Measurements from ENCODE around the gene LRRC4C.

LRRC4C gene

GRCh38 chr11:41459465-41460401, at the start of gene LRRC4C:
Gene LRRC4C, minus strand, starts transcription at chr11:41459652.
- intact Hi-C loops (cut with DNase I): no loop called here
- peak; percentile 11 to 76 (median 38) for DNase-seq

DNA sequence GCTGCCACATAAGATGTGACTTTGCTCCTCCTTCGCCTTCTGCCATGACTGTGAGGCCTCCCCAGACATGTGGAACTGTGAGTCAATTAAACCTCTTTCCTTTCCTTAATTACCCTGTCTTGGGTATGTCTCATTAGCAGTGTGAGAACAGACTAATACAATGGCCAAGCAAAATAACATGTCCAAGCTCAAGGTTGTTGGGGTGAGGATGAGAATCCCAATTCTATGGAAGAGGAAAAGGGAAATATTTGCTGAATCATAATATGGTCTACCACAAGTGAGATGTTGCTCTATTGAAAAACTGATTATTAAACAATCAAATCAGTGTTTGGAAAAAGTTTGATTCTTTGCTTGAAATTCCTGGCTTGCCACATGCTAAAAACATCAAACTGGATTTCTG, 48.7 kb upstream of the LRRC4C start:
- intact Hi-C loops (cut with DNase I): no loop called here
- no peak for DNase-seq

DNA sequence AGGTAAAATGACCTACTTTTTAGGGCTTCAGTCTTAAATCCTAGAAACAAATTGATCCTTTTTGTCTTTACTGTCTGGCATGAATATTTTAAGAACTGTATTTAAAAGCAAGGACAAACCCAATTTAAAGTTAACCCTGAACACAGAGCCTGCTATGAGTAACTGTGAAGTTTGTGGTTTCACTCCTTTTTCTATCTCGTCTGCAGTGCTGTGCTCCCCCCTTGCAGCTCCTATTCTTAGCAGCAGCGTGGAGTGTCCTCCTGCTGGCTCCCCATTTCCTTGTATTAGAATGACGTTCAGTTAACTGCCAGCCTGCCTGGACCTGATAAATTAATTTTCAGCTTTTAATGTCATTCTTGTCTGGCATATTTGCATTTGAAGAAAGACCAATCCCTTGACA, 40.0 kb upstream of the LRRC4C start:
- intact Hi-C loops (cut with DNase I): no loop called here
- no peak for DNase-seq

GRCh38 chr11:41498726-41499125, 39.3 kb upstream of the LRRC4C start:
- intact Hi-C loops (cut with DNase I): no loop called here
- DNase-seq: peak in 1 of 42 donors; percentile 9

DNA sequence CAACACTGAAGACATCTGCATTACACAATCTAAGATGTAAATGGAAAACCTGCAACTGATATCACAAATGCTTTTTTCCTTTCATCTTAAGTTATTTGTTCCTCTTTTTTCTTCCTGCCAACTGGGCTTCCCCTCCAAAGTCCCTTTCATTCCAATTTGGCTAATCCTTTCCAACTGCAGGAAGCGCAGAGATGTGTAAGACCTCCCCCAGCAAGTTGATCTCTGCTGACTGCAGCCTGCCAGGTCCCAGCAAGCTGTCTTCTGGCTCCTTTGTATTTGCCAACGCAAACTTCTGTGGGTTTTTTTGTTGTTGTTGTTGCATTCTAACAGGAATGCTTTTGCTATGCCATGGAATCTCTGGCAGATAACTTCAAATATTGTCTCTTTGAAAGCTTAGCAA, 38.5 kb upstream of the LRRC4C start:
- peak in 1 of 42 donors; percentile 38 for DNase-seq
- intact Hi-C loops (cut with DNase I): no loop called here

DNA sequence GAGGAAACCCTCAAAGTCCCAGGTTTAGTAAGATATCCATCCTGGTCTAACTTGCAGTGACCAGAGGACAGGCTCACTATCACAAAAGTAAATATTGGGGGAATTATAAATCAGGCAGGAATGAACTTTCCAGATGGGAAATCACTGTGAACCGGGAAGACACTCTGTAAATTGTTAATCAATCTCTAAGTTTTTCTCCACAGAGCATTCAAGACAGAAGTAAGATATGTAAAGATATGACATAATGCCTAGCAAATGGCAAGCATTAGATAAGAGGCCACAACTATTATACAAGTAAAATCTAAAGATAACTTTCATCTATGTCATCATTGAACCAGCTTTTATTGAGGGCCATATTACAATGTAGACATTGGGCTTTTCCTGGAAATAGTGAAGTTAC, 35.3 kb upstream of the LRRC4C start:
- no peak for DNase-seq
- intact Hi-C loops (cut with DNase I): no loop called here

GRCh38 chr11:41486424-41486823, 27.0 kb upstream of the LRRC4C start:
- intact Hi-C loops (cut with DNase I): no loop called here
- peak in 1 of 42 donors; percentile 45 for DNase-seq

DNA sequence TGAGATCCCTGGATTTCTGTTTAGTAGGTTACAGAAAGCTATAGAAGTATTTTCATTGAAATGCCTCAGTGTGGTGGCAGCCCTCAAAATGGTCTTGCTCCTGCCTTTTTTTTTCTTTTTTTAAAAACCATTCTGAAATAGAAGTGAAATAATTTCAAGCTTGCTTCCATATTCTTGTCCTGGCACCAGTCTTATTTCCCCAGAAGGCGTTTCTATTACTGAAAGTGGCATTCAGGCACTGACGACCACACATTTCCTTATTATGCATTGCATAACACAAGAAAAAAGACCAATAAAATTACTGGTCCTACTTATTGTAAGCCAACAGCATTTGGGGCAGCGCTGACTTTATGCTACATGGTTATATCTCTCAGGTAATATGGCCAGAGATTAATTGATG, 24.5 kb upstream of the LRRC4C start:
- no peak for DNase-seq
- intact Hi-C loops (cut with DNase I): no loop called here

GRCh38 chr11:41479179-41479578, 19.7 kb upstream of the LRRC4C start:
- DNase-seq: no peak
- intact Hi-C loops (cut with DNase I): no loop called here

DNA sequence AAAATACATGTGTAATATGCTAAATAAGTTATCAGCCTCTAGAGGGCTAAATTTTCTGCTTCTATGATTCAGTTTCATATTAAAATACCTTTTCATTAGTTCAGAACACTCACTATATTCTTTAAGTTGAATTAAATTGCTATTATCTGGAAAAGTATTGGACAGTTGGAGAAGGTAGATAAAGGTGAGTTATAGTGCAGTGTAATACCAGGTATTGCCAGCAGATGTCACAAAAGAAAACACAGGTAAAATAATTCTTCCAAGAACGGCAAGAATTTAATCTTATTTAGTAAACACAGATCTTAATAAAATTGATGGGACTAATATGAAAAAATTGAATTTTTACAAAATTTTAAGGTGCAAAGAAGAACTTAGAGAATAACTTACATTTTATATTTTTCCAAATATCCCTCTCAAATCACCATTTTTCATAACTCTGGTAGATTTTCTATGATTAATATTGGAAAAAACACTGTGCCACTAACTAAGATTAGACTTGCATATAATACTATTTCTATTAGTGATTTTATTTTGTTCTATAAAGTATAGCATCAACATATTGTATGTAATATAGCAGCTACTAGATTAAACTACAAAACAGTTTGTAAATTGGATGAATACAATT, 1.7 kb upstream of the LRRC4C start:
- intact Hi-C loops (cut with DNase I): no loop called here
- DNase-seq: peak in 2 of 42 donors; percentile 6 to 34

DNA sequence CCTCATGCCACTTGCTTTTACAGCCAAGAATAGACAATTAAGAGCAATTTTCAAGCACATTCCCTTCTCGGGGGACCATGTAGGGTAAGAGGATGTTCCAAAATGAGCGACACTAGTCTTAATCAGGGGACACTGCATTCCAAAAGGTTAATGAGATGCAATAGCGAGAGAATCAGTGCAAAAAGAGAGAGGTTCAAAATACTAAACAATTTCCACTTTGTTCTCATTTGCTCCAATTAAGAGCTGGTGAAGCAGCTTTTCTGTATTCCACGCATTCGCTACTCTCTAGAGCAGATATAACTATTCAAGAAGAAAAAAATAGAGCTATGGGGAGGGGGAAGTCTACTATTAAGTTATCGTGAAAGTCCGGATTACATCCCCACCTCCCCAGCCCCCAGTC, 811 bp downstream of the LRRC4C start:
- DNase-seq: peak in 17 of 42 donors; percentile 7 to 52 (median 17)
- intact Hi-C loops (cut with DNase I): no loop called here

- DNase-seq: no peak
- intact Hi-C loops (cut with DNase I): no loop called here
These were observed 1.3 kb downstream of the LRRC4C start for GRCh38 chr11:41458154-41458553.

DNA sequence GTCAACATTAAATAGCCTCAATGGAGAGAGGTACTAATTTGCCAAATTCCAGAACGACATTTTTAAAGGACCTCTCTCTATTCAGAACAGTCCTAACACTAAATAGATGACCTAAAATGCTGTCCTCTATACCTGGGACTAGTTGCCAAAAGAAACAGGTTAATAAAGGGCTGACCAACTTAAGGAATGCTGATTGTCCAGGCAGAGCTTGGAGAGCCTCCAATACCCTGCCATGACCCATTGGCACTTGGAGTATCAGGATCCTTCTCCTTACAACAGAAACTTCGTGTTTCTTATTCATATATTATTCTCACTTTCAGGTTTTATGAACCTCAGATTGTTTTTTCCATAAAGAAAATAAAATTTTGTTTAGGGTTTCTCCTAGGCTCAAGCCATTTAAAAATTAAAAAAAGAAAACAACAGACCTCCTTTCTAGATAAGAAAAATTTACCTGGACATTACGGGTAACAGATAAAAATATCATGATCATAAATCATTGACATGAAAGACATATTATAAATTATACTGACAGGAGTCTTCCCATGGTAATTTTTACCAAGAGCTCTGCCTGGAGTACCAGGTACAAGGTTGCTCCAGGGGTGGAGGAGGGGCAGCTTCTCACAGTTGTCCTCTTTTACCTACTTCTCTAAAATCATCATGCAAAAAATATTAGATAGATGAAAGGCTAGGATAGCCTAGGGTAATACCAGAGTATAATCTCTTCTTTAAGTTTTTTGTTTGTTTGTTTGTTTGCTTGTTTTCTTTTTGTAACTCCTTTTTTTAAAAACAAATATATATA, 2.0 kb downstream of the LRRC4C start:
- DNase-seq: peak in 18 of 42 donors; percentile 8 to 52 (median 28)
- intact Hi-C loops (cut with DNase I): no loop called here

- DNase-seq: peak in 8 of 42 donors; percentile 9 to 50 (median 24)
- intact Hi-C loops (cut with DNase I): no loop called here
These were observed 3.2 kb downstream of the LRRC4C start for GRCh38 chr11:41456269-41456668.

DNA sequence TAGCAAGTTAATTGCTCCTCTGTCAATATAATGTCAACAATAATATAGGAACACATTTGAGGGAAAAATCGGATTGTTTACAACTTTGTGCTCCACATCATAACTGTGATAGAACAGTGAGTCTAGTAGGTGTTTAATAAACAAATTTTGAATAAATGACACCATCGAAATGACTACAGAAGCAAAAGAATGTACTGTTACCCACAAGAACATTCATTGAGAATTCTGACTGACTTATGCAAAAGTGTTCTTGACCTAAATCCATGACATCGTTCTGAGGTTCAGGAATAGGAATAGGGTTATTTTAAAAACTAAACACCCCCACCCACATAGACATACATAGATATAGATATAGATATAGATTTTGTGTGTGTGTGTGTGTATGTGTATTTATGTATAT, 8.4 kb downstream of the LRRC4C start:
- DNase-seq: no peak
- intact Hi-C loops (cut with DNase I): no loop called here

GRCh38 chr11:41449483-41450050, 9.9 kb downstream of the LRRC4C start:
- DNase-seq: no peak
- intact Hi-C loops (cut with DNase I): no loop called here

GRCh38 chr11:41446566-41446965, 12.9 kb downstream of the LRRC4C start:
- intact Hi-C loops (cut with DNase I): no loop called here

GRCh38 chr11:41446107-41446506, 13.3 kb downstream of the LRRC4C start:
- intact Hi-C loops (cut with DNase I): no loop called here
- DNase-seq: no peak

More at GRCh38 chr11:41446566-41446965, 12.9 kb downstream of the LRRC4C start:
- no peak for DNase-seq

GRCh38 chr11:41437006-41437490, 22.4 kb downstream of the LRRC4C start:
- no peak for DNase-seq
- intact Hi-C loops (cut with DNase I): no loop called here

Measured in head of caudate nucleus (tissue), 42 donors.